Heart left ventricle (tissue), 13 donors: ENCODE measurements around the gene SNAP91.

Source experiments
- CTCF ChIP-seq, 12 donors: fragments of 200-600 bp; sonication (generic) in 4 of 12; IDR thresholded peaks; one replicate each; pipeline versions ENCODE4 v1.5.0 to v1.8.0; 2018 to 2022; ENCODE audit warnings: antibody characterized with exemption in 12 of 12, mild to moderate bottlenecking in 5 of 12
- POLR2A ChIP-seq, 2 donors: fragments of 450-650 bp; IDR thresholded peaks; one replicate each; pipeline ENCODE4 v1.6.1; 2017; ENCODE audit warnings: antibody characterized with exemption in 2 of 2, mild to moderate bottlenecking in 2 of 2, moderate library complexity in 2 of 2
- donor health status: ischemic (EF 13 %, LVEDD 7.1; RV severe dilation, severe dysfunction).
- donor health status: DM: no; HTN: yes; CAD: no.
- donor health status: DM: no; HTN: no; CAD: no.
- donor health status: ischemic (EF 25% LVEDD 6.9; RV normal size, moderate dysfunction).
- donor health status: ischemic (EF 25% LVEDD 5.7; RV mildly dilated, moderate dysfunction).
- donor health status: ischemic (EF 35%, LVEDD 5.7; RV mildly dilated, moderate dysfunction).
- donor health status: nonischemic (EF 11% LVEDD 7.7; RV severe dilation, severe dysfunction).
- donor health status: DM: yes; HTN: yes; CAD: no.
- donor health status: PGD.
- donor health status: ischemic (EF 29% LVEDD 5.4; RV normal size, mild dysfunction).
- donor health status: nonischemic (EF 23%, LVEDD 6.1; RV moderate dilation, normal function).

GRCh38 chr6:83633149-83633548 is 75.8 kb downstream of the SNAP91 start:
- TF ChIP-seq CTCF (IDR thresholded peaks at IDR 0.05) (no peak), POLR2A (IDR thresholded peaks at IDR 0.05) (no peak)
